ENCODE results near the gene PML. TPM values are rescaled to one million over a fixed set of nuclear protein-coding genes. Genes with fewer than 3 reads are reported as not detected.

PML gene
- total and polyA plus RNA-seq, 8 donors: 16.0 to 170 (median 30.7) TPM

DNA sequence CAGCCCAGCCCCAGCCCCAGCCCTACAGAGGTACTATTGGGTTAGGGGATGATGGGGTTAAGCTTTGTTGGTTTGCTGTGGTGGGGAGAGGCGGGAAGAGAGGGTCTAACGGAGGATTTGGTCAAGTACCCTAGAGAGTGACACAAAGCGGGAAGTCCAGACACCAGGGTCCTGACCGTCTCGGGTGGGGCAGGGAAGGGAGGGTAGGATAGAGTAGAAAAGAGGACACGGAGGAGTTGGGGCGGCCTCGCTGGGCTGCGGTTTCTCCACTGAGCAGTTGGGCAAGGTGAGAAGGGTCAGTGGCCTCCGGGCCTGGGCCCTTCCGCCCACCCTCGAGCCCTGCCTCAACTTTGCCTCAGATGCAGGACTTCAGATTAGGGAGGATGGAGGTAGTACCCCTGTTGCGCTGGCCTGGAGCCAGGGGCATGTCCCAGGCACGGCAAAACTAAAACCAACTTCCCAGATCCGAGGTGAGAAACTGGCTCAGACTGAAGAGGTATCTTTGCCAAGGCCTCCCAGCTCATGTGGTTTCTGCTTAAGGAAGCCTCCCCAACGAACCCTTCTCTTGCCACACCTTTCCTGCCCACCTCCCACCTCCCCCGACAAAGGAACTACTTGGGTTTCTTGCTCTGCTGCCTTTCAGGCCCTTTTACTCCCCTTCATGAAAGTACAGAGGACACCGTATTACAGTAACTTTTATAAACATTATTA is 551 bp downstream of the PML start:
- TF ChIP-seq POLR2A (IDR thresholded peaks at IDR 0.05) (no peak), POLR2AphosphoS5 (IDR thresholded peaks at IDR 0.05) (no peak), EP300 (IDR thresholded peaks at IDR 0.05) (no peak)
- TF ChIP-seq, protein P1, sequence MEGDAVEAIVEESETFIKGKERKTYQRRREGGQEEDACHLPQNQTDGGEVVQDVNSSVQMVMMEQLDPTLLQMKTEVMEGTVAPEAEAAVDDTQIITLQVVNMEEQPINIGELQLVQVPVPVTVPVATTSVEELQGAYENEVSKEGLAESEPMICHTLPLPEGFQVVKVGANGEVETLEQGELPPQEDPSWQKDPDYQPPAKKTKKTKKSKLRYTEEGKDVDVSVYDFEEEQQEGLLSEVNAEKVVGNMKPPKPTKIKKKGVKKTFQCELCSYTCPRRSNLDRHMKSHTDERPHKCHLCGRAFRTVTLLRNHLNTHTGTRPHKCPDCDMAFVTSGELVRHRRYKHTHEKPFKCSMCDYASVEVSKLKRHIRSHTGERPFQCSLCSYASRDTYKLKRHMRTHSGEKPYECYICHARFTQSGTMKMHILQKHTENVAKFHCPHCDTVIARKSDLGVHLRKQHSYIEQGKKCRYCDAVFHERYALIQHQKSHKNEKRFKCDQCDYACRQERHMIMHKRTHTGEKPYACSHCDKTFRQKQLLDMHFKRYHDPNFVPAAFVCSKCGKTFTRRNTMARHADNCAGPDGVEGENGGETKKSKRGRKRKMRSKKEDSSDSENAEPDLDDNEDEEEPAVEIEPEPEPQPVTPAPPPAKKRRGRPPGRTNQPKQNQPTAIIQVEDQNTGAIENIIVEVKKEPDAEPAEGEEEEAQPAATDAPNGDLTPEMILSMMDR (IDR thresholded peaks at IDR 0.05): no peak
- peak in 1 of 2 donors; percentile 57 for DNase-seq
- Histone ChIP-seq H3K4me3 (peak overlapping the region; percentile 63 to 89 (median 76)), H3K36me3 (peaks cover 10 to 25% (median 24%) of the 10 kb centered on the region in 4 donors), H3K27ac (peak overlapping the region; percentile 83 to 96 (median 96)), H3K27me3 (no peaks in the 10 kb centered on the region), H3K4me1 (peaks cover 54 to 88% (median 80%) of the 10 kb centered on the region in 4 donors), H3K9me3 (no peaks in the 10 kb centered on the region)
- WGBS, 5 donors: 0 to 2% (median 1%) methylated on average over 16 to 18 of the region's 18 CpGs
- intact Hi-C loops (cut with DNase I; ENCODE audit: low total_unique reads): no loop called here

DNA sequence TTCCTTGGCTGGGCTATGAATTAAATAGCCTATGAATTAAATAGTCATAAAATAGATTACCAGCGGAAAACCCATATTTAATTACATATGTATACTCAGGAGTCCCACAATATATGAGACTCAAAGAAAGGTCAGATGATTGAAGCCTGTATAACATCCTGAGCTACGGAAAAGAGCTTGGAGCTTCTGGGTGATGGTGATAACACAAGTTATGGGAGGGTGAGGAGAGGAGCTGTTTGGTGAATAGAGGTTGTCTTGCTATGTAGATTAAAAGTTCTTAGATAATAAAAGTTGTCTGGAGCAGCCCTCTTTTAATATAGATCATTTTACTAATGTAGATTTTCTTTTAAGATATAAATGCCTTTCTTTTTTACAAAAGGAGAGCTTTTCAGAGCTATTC is 1.8 kb downstream of the PML start:
- Histone ChIP-seq H3K4me3 (peak overlapping the region; percentile 63 to 89 (median 76)), H3K4me1 (peaks cover 47 to 88% (median 75%) of the 10 kb centered on the region in 4 donors), H3K36me3 (peaks cover 10 to 32% (median 30%) of the 10 kb centered on the region in 4 donors), H3K27me3 (no peaks in the 10 kb centered on the region), H3K27ac (peak overlapping the region in 4 of 5 donors; percentile 96), H3K9me3 (no peaks in the 10 kb centered on the region)
- no peak for DNase-seq
- intact Hi-C loops (cut with DNase I; ENCODE audit: low total_unique reads): no loop called here
- WGBS, 5 donors: 48 to 65% (median 57%) methylated on average over 2 of the region's 2 CpGs
- TF ChIP-seq POLR2AphosphoS5 (IDR thresholded peaks at IDR 0.05) (no peak), EP300 (IDR thresholded peaks at IDR 0.05) (no peak)

- Histone ChIP-seq H3K4me1 (peaks cover 44 to 89% (median 71%) of the 10 kb centered on the region in 4 donors), H3K27ac (peak overlapping the region in 4 of 5 donors; percentile 96), H3K36me3 (peaks cover 10 to 36% (median 32%) of the 10 kb centered on the region in 4 donors), H3K27me3 (no peaks in the 10 kb centered on the region), H3K9me3 (no peaks in the 10 kb centered on the region), H3K4me3 (peak overlapping the region; percentile 63 to 89 (median 76))
- DNase-seq: peak in 1 of 2 donors; percentile 58
- WGBS, 5 donors: 30 to 46% (median 42%) methylated on average over 5 of the region's 5 CpGs
- TF ChIP-seq POLR2A (IDR thresholded peaks at IDR 0.05): no peak
- peak in 2 of 3 donors; percentile 27 to 28 for TF ChIP-seq POLR2AphosphoS5 (IDR thresholded peaks at IDR 0.05)
- intact Hi-C loops (cut with DNase I; ENCODE audit: low total_unique reads): no loop called here
Measured at GRCh38 chr15:73996939-73997338, 2.4 kb downstream of the PML start.

DNA sequence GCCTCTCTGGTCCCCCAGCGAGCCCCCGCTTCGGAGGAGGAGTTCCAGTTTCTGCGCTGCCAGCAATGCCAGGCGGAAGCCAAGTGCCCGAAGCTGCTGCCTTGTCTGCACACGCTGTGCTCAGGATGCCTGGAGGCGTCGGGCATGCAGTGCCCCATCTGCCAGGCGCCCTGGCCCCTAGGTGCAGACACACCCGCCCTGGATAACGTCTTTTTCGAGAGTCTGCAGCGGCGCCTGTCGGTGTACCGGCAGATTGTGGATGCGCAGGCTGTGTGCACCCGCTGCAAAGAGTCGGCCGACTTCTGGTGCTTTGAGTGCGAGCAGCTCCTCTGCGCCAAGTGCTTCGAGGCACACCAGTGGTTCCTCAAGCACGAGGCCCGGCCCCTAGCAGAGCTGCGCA is 3.5 kb downstream of the PML start:
- WGBS, 5 donors: 79 to 91% (median 89%) methylated on average over 19 to 27 of the region's 27 CpGs
- Histone ChIP-seq H3K9me3 (no peaks in the 10 kb centered on the region), H3K4me3 (peak overlapping the region in 2 of 4 donors; percentile 63 to 64), H3K27me3 (no peaks in the 10 kb centered on the region), H3K27ac (peak overlapping the region in 2 of 5 donors; percentile 96), H3K4me1 (peaks cover 38 to 82% (median 63%) of the 10 kb centered on the region in 4 donors), H3K36me3 (peaks cover 10 to 47% (median 38%) of the 10 kb centered on the region in 4 donors)
- DNase-seq: no peak
- TF ChIP-seq POLR2A (IDR thresholded peaks at IDR 0.05): no peak
- TF ChIP-seq POLR2AphosphoS5 (IDR thresholded peaks at IDR 0.05): no peak
- TF ChIP-seq, protein P1 (IDR thresholded peaks at IDR 0.05): no peak
- TF ChIP-seq EP300 (IDR thresholded peaks at IDR 0.05): no peak
- intact Hi-C loops (cut with DNase I; ENCODE audit: low total_unique reads): no loop called here

- H3K9me3 ChIP-seq: no peaks in the 10 kb centered on the region
- peak in 1 of 2 donors; percentile 40 for DNase-seq
- peak overlapping the region; percentile 26 to 77 (median 54) for H3K27ac ChIP-seq
- intact Hi-C loops (cut with DNase I; ENCODE audit: low total_unique reads): no loop called here
- peaks cover 56 to 74% (median 65%) of the 10 kb centered on the region in 4 donors for H3K4me1 ChIP-seq
- H3K4me3 ChIP-seq: no peak overlapping the region
- WGBS, 5 donors: 57 to 86% (median 83%) methylated on average over 11 of the region's 11 CpGs
- H3K36me3 ChIP-seq: peaks cover 5 to 56% (median 41%) of the 10 kb centered on the region in 4 donors
- TF ChIP-seq POLR2AphosphoS5 (IDR thresholded peaks at IDR 0.05) (peak in 2 of 3 donors; percentile 4 to 27), EP300 (IDR thresholded peaks at IDR 0.05) (no peak), POLR2A (IDR thresholded peaks at IDR 0.05) (no peak)
- TF ChIP-seq, protein P1 (IDR thresholded peaks at IDR 0.05): no peak
- no peaks in the 10 kb centered on the region for H3K27me3 ChIP-seq
Measured at GRCh38 chr15:74006774-74007639, 12.5 kb downstream of the PML start.

Data from stomach (tissue), 9 donors.